H9 (cell line): ENCODE measurements around the gene MINDY4B. TPM values are rescaled to one million over a fixed set of nuclear protein-coding genes. Genes with fewer than 3 reads are reported as not detected.

Source experiments
- DNase-seq: peaks from one replicate; pipeline ENCODE4 v3.0.0-alpha.2; 2017
- H2AFZ ChIP-seq: one replicate; pipeline ENCODE4 v1.6.1; 2013; ENCODE audit warnings: mild to moderate bottlenecking, low read length, control low read depth, moderate library complexity
- H2AK5ac ChIP-seq: 2 replicates; pipeline ENCODE4 v1.6.1; 2013; ENCODE audit warnings: low read length, control low read depth, mixed read lengths; ENCODE audit not compliant: insufficient read length
- H2BK120ac ChIP-seq: one replicate; pipeline ENCODE4 v1.6.1; 2013; ENCODE audit warnings: low read depth, mild to moderate bottlenecking, low read length, control low read depth, inconsistent platforms; ENCODE audit not compliant: poor library complexity, severe bottlenecking
- H2BK12ac ChIP-seq: 2 replicates; pipeline ENCODE4 v1.6.1; 2013; ENCODE audit warnings: low read length, control low read depth, mixed read lengths, low read depth; ENCODE audit not compliant: insufficient read length
- H2BK15ac ChIP-seq: 2 replicates; pipeline ENCODE4 v1.6.1; 2013; ENCODE audit warnings: low read depth, low read length, control low read depth
- H2BK20ac ChIP-seq: one replicate; pipeline ENCODE4 v1.6.1; 2013; ENCODE audit warnings: low read depth, mild to moderate bottlenecking, low read length, control low read depth, inconsistent platforms; ENCODE audit not compliant: poor library complexity, severe bottlenecking
- H2BK5ac ChIP-seq: 2 replicates; pipeline ENCODE4 v1.6.1; 2013; ENCODE audit warnings: low read length, control low read depth, mixed read lengths; ENCODE audit not compliant: insufficient read length
- H3K14ac ChIP-seq: 2 replicates; pipeline ENCODE4 v1.6.1; 2013; ENCODE audit warnings: low read length, control low read depth; ENCODE audit not compliant: insufficient read depth
- H3K18ac ChIP-seq: 2 replicates; pipeline ENCODE4 v1.6.1; 2013; ENCODE audit warnings: low read depth, mild to moderate bottlenecking, mixed read lengths, low read length, control low read depth; ENCODE audit not compliant: insufficient read length
- H3K23ac ChIP-seq: 2 replicates; pipeline ENCODE4 v1.6.1; 2013; ENCODE audit warnings: low read length, control low read depth, mixed read lengths, low read depth; ENCODE audit not compliant: insufficient read length
- H3K23me2 ChIP-seq: 2 replicates; pipeline ENCODE4 v1.6.1; 2013; ENCODE audit warnings: low read depth, mild to moderate bottlenecking, mixed read lengths, low read length, control low read depth; ENCODE audit not compliant: insufficient read length, poor library complexity, severe bottlenecking
- H3K27ac ChIP-seq: 2 replicates; pipeline ENCODE4 v1.5.1; 2013; ENCODE audit warnings: low read length, control low read depth, mixed read lengths, low read depth; ENCODE audit not compliant: insufficient read length
- H3K27me3 ChIP-seq: 2 replicates; pipeline ENCODE4 v1.6.1; 2013; ENCODE audit warnings: low read length, control low read depth, inconsistent platforms; ENCODE audit not compliant: insufficient read depth
- H3K4ac ChIP-seq: 2 replicates; pipeline ENCODE4 v1.6.1; 2013; ENCODE audit warnings: low read depth, mild to moderate bottlenecking, control low read depth, inconsistent platforms, low read length, moderate library complexity
- H3K4me1 ChIP-seq: 2 replicates; pipeline ENCODE4 v1.6.1; 2013; ENCODE audit warnings: low read length, control low read depth, inconsistent platforms; ENCODE audit not compliant: insufficient read depth
- H3K4me2 ChIP-seq: 2 replicates; pipeline ENCODE4 v1.6.1; 2013; ENCODE audit warnings: low read length, control low read depth, mixed read lengths; ENCODE audit not compliant: insufficient read length, insufficient read depth
- H3K56ac ChIP-seq: 2 replicates; pipeline ENCODE4 v1.6.1; 2013; ENCODE audit warnings: low read depth, mild to moderate bottlenecking, mixed read lengths, low read length, control low read depth; ENCODE audit not compliant: insufficient read length
- H3K79me1 ChIP-seq: 2 replicates; pipeline ENCODE4 v1.6.1; 2013; ENCODE audit warnings: low read depth, mild to moderate bottlenecking, moderate library complexity, low read length, control low read depth, inconsistent platforms; ENCODE audit not compliant: insufficient read depth, poor library complexity, severe bottlenecking
- H3K79me2 ChIP-seq: 2 replicates; pipeline ENCODE4 v1.6.1; 2013; ENCODE audit warnings: low read length, control low read depth, inconsistent platforms; ENCODE audit not compliant: insufficient read depth
- H3K9ac ChIP-seq: 2 replicates; pipeline ENCODE4 v1.6.1; 2013; ENCODE audit warnings: low read length, control low read depth, mixed read lengths; ENCODE audit not compliant: insufficient read length; ENCODE audit errors: extremely low read depth
- H3K9me3 ChIP-seq: one replicate; pipeline ENCODE4 v1.6.1; 2013; ENCODE audit warnings: low read depth, low read length, inconsistent platforms; ENCODE audit not compliant: control insufficient read depth
- H3T11ph ChIP-seq: one replicate; pipeline ENCODE4 v1.6.1; 2013; ENCODE audit warnings: mild to moderate bottlenecking, low read length, control low read depth, inconsistent platforms
- H4K20me1 ChIP-seq: one replicate; pipeline ENCODE4 v1.6.1; 2013; ENCODE audit not compliant: control insufficient read depth, insufficient read length, insufficient read depth
- H4K5ac ChIP-seq: 2 replicates; pipeline ENCODE4 v1.6.1; 2013; ENCODE audit warnings: low read depth, mild to moderate bottlenecking, mixed read lengths, low read length, control low read depth; ENCODE audit not compliant: insufficient read length
- H4K8ac ChIP-seq: replicated peaks from 2 replicates; pipeline ENCODE4 v1.6.1; 2013; ENCODE audit warnings: low read length, control low read depth, mixed read lengths, low read depth; ENCODE audit not compliant: insufficient read length
- H4K91ac ChIP-seq: 2 replicates; pipeline ENCODE4 v1.6.1; 2013; ENCODE audit warnings: low read depth, mild to moderate bottlenecking, moderate library complexity, mixed read lengths, low read length, control low read depth; ENCODE audit not compliant: insufficient read length
- H3K27ac Mint-ChIP-seq, 3 experiments: 2 replicates in 2 of 3; 3 replicates in 1 of 3; pipeline ENCODE4 v1.8.0; 2020 to 2021; ENCODE audit warnings: mixed read lengths in 3 of 3, mild to moderate bottlenecking in 1 of 3, moderate library complexity in 1 of 3
- H3K27me3 Mint-ChIP-seq: 2 replicates; pipeline ENCODE4 v1.8.0; 2021; ENCODE audit warnings: low read depth, mild to moderate bottlenecking, moderate library complexity, mixed read lengths
- H3K36me3 Mint-ChIP-seq, 3 experiments: 2 replicates in 2 of 3; 3 replicates in 1 of 3; pipeline ENCODE4 v1.8.0; 2020 to 2021; ENCODE audit warnings: low read depth in 3 of 3, mixed read lengths in 3 of 3; ENCODE audit not compliant: insufficient read depth in 1 of 3
- H3K4me1 Mint-ChIP-seq, 2 experiments: 2 replicates each; pipeline ENCODE4 v1.8.0; 2020; ENCODE audit warnings: mixed read lengths in 2 of 2
- H3K4me3 Mint-ChIP-seq, 2 experiments: 2 replicates in 1 of 2; 3 replicates in 1 of 2; pipeline ENCODE4 v1.8.0; 2020 to 2021; ENCODE audit warnings: mild to moderate bottlenecking in 2 of 2, mixed read lengths in 2 of 2, moderate library complexity in 1 of 2
- H3K9me3 Mint-ChIP-seq, 2 experiments: 2 replicates in 1 of 2; 3 replicates in 1 of 2; pipeline ENCODE4 v1.8.0; 2020; ENCODE audit warnings: mild to moderate bottlenecking in 2 of 2, mixed read lengths in 2 of 2, moderate library complexity in 1 of 2
- WGBS: extraction: QIAGEN DNeasy Blood & Tissue Kit; methylation state at CpG from one replicate; pipeline ENCODE4 v1.1.7; 2013; ENCODE audit warnings: missing lambda C conversion rate, low lambda C conversion rate, mixed read lengths; ENCODE audit not compliant: insufficient read length; ENCODE audit errors: extremely low coverage; 5-methylcytosine and 5-hydroxymethylcytosine counted together
- total RNA-seq: library from RNA; stranded (reverse); gene quantifications from 2 replicates; pipeline ENCODE4 v1.2.1, GENCODE V29; 2021
- TF ChIP-seq, protein P1 (sequence below): fragments of 200-600 bp; sonication (generic); conservative IDR thresholded peaks from 3 replicates; pipeline ENCODE4 v1.8.0; 2021; ENCODE audit warnings: antibody characterized with exemption, mild to moderate bottlenecking

MINDY4B gene
- total RNA-seq, 1 experiment from 2014 or later, result not detected

DNA sequence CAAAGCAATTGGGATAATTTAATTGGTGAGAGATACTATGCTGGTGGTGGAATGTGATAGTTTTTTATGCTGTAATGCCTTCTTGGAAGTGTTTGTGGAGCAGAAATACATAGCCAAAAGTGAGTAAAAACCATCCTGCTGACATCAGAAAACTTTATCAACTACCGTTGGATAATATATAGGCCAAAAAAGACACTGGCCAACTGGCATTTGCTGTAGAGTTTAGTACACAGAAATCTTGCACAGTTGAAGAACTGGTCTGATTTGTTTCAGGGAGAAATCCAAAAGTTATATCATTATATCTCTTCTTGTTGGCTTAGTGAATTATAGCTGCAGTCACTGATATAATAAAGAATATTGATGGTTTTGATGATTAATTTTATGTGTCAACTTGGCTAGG lies 507 bp upstream of the MINDY4B start:
- Histone ChIP-seq H3K79me1 (no peaks in the 10 kb centered on the region), H3K56ac (no peak overlapping the region), H3K4me1 (no peaks in the 10 kb centered on the region), H3K23me2 (no peaks in the 10 kb centered on the region), H2BK12ac (no peak overlapping the region), H3K23ac (no peak overlapping the region), H3K79me2 (no peaks in the 10 kb centered on the region), H4K8ac (no peak overlapping the region), H2BK5ac (no peak overlapping the region), H3K14ac (no peak overlapping the region), H2BK20ac (no peak overlapping the region), H3K4me2 (no peak overlapping the region), H2AFZ (no peak overlapping the region), H3K9me3 (no peaks in the 10 kb centered on the region), H3K27ac (no peak overlapping the region), H2AK5ac (no peak overlapping the region), H2BK15ac (no peak overlapping the region), H4K5ac (no peak overlapping the region), H4K91ac (no peak overlapping the region), H3K18ac (no peak overlapping the region), H3K4ac (no peak overlapping the region), H4K20me1 (no peaks in the 10 kb centered on the region), H3T11ph (no peak overlapping the region), H2BK120ac (no peak overlapping the region), H3K9ac (no peak overlapping the region), H3K27me3 (no peaks in the 10 kb centered on the region)
- no peaks in the 10 kb centered on the region; the same call in 1 of the 2 replicates for H3K27me3 Mint-ChIP-seq
- H3K9me3 Mint-ChIP-seq, result no peaks in the 10 kb centered on the region
- WGBS, result no CpG with 5 or more reads among the region's 1 CpG
- TF ChIP-seq, protein P1, sequence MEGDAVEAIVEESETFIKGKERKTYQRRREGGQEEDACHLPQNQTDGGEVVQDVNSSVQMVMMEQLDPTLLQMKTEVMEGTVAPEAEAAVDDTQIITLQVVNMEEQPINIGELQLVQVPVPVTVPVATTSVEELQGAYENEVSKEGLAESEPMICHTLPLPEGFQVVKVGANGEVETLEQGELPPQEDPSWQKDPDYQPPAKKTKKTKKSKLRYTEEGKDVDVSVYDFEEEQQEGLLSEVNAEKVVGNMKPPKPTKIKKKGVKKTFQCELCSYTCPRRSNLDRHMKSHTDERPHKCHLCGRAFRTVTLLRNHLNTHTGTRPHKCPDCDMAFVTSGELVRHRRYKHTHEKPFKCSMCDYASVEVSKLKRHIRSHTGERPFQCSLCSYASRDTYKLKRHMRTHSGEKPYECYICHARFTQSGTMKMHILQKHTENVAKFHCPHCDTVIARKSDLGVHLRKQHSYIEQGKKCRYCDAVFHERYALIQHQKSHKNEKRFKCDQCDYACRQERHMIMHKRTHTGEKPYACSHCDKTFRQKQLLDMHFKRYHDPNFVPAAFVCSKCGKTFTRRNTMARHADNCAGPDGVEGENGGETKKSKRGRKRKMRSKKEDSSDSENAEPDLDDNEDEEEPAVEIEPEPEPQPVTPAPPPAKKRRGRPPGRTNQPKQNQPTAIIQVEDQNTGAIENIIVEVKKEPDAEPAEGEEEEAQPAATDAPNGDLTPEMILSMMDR, result no peak
- H3K4me3 Mint-ChIP-seq, result no peak overlapping the region
- H3K4me1 Mint-ChIP-seq, result peaks cover 0 to 3% of the 10 kb centered on the region in 2 experiments; a peak in 1 of 4 replicates
- no peaks in the 10 kb centered on the region for H3K36me3 Mint-ChIP-seq
- H3K27ac Mint-ChIP-seq, result no peak overlapping the region
- DNase-seq, result no peak
